HepG2 (cell line): ENCODE measurements around the gene PGAP1. TPM values are rescaled to one million over a fixed set of nuclear protein-coding genes. Genes with fewer than 3 reads are reported as not detected.
A peak's percentile ranks its signal among the peaks of the same experiment; 100 is the strongest.

ENCODE experiments used
- ETV5 ChIP-seq: IDR thresholded peaks from 2 replicates; pipeline ENCODE4 v1.6.1; 2018; ENCODE audit warnings: missing biosample characterization, missing genetic modification reagents, inconsistent platforms, borderline replicate concordance
- KLF15 ChIP-seq: sonication (generic); formaldehyde crosslinking; IDR thresholded peaks from 2 replicates; pipeline ENCODE4 v1.8.1; 2023; ENCODE audit warnings: borderline replicate concordance, mild to moderate bottlenecking, inconsistent platforms, missing genetic modification reagents, mixed read lengths
- MATR3 ChIP-seq: sonication (generic); formaldehyde crosslinking; IDR thresholded peaks from 2 replicates; pipeline ENCODE4 v1.4.0; 2020; ENCODE audit warnings: missing genetic modification reagents
- MAZ ChIP-seq, 2 experiments: sonication (generic) in 1 of 2; formaldehyde crosslinking in 1 of 2; IDR thresholded peaks; 2 replicates each; pipeline versions ENCODE4 v1.5.0 to v1.6.1; 2012 to 2020; ENCODE audit warnings: low read depth in 2 of 2, mild to moderate bottlenecking in 2 of 2, borderline replicate concordance in 1 of 2, improper control_type of control experiment in 1 of 2, low read length in 1 of 2, missing genetic modification reagents in 1 of 2, moderate library complexity in 1 of 2
- SPEN ChIP-seq: sonication (generic); formaldehyde crosslinking; IDR thresholded peaks from 2 replicates; pipeline ENCODE4 v1.5.1; 2020; ENCODE audit warnings: low read depth, mild to moderate bottlenecking, missing genetic modification reagents
- TFDP1 ChIP-seq: IDR thresholded peaks from 2 replicates; pipeline ENCODE4 v1.6.1; 2016; ENCODE audit warnings: missing compliant biosample characterization, missing genetic modification reagents, borderline replicate concordance
- TRIM22 ChIP-seq: fragments of 450-650 bp; IDR thresholded peaks from 2 replicates; pipeline ENCODE4 v1.6.1; 2017
- ZBTB20 ChIP-seq: sonication (generic); formaldehyde crosslinking; IDR thresholded peaks from 2 replicates; pipeline ENCODE4 v1.8.1; 2023; ENCODE audit warnings: missing genetic modification reagents, low read depth, mild to moderate bottlenecking, borderline replicate concordance
- ZHX2 ChIP-seq, 2 experiments: sonication (generic) in 1 of 2; formaldehyde crosslinking in 1 of 2; IDR thresholded peaks; 2 replicates each; pipeline versions ENCODE4 v1.6.1 to v1.9.0; 2014 to 2022; ENCODE audit warnings: antibody characterized with exemption in 1 of 2, borderline replicate concordance in 1 of 2, inconsistent platforms in 1 of 2, low read depth in 1 of 2, missing genetic modification reagents in 1 of 2
- ZNF512 ChIP-seq: sonication (generic); formaldehyde crosslinking; IDR thresholded peaks from 2 replicates; pipeline ENCODE4 v1.4.0; 2020; ENCODE audit warnings: mild to moderate bottlenecking, missing genetic modification reagents
- ZNF614 ChIP-seq: IDR thresholded peaks from 2 replicates; pipeline ENCODE4 v1.6.1; 2018; ENCODE audit warnings: missing biosample characterization, missing genetic modification reagents, inconsistent platforms, borderline replicate concordance
- polyA plus RNA-seq, 8 experiments: library from polyadenylated mRNA; depleted of rRNA in 3 of 8; stranded (reverse) in 7 of 8; unstranded in 1 of 8; fragments of >200 nt; fragmentation: Illumina TruSeq in 4 of 8; extraction: Trizol in 4 of 8; gene quantifications; 2 replicates each; pipeline versions ENCODE4 v1.2.1 to v1.2.3, GENCODE V29; 2011 to 2016; ENCODE audit warnings: low read depth in 4 of 8, missing spikeins in 1 of 8, mixed read lengths in 1 of 8; ENCODE audit not compliant: insufficient read depth in 1 of 8
- total RNA-seq, 5 experiments: library from RNA; depleted of rRNA; stranded (reverse); fragments of >200 nt; fragmentation: Illumina TruSeq; extraction: Trizol; gene quantifications; 2 replicates each; pipeline ENCODE4 v1.2.3, GENCODE V29; 2016; ENCODE audit warnings: low read depth in 1 of 5
- TF ChIP-seq, protein P1 (sequence below): sonication (generic); formaldehyde crosslinking; IDR thresholded peaks from 2 replicates; pipeline ENCODE4 v1.4.0; 2020; ENCODE audit warnings: missing genetic modification reagents, borderline replicate concordance

The PGAP1 gene
- total and polyA plus RNA-seq, 2 of the 13 experiments (the other 11 are each of a cell fraction or from before 2014, with no cell fraction given): 4.1 to 6.4 TPM

DNA sequence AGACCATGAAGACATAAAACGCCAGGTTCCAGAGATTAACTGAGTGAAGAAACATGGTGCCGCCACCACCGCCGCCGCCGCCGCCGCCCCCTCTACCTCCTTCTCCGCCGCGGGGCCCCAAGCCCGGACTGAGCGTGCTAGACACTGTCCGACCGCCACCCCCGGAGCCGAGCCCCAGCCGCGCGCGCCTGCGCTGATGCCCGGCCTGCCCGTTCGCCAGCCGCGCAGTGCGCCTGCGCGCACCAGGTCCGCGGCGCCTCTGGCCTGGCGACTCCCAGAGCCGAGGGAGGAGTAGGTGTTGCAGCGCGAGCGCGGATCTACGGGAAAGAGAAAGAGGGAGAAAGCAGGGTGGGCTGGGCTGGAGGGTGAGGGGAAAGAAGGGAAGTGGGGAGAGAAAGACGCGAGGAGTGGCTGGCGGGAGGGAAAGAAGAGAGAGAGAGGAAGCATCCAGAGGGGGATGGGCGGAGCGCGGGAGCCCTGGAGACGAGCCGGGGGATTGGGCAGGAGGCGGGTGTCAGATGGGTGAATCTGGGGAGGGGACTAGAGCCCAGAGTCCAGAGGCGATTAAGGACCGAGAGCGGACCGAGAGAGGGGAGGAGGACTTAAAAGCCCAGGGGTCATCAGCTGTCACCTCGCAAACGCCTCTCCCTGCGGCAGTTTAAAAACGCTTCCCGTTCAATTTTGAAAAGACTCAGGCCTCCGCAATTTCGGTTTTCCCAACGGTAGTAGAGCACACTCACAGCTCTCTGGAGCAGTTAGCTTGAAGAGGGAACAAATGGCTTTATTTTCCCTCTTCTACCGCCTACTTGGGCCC lies at the start of gene PGAP1 (continued):
- TF ChIP-seq ZHX2 (IDR thresholded peaks at IDR 0.05; ENCODE audit: low read depth): no peak
- no peak for TF ChIP-seq ZHX2 (CRISPR knock-in tag; IDR thresholded peaks at IDR 0.05; ENCODE audit: borderline replicate concordance)
- TF ChIP-seq MATR3 (CRISPR knock-in tag): no peak
- TF ChIP-seq ZNF614 (CRISPR knock-in tag): no peak
- TF ChIP-seq MAZ (IDR thresholded peaks at IDR 0.05; ENCODE audit: borderline replicate concordance, low read depth, low read length): peak; percentile 58; the same call in 1 of the 2 replicates
- TF ChIP-seq MAZ (CRISPR knock-in tag; IDR thresholded peaks at IDR 0.05; ENCODE audit: low read depth): peak; percentile 61; the same call in 1 of the 2 replicates
- TF ChIP-seq TFDP1 (CRISPR knock-in tag): peak; percentile 60
- TF ChIP-seq ZBTB20 (CRISPR knock-in tag): no peak
- TF ChIP-seq ZNF512 (CRISPR knock-in tag): peak; percentile 88; the same call in 1 of the 2 replicates
- peak; percentile 64; the same call in 1 of the 2 replicates for TF ChIP-seq SPEN
- TF ChIP-seq, protein P1, sequence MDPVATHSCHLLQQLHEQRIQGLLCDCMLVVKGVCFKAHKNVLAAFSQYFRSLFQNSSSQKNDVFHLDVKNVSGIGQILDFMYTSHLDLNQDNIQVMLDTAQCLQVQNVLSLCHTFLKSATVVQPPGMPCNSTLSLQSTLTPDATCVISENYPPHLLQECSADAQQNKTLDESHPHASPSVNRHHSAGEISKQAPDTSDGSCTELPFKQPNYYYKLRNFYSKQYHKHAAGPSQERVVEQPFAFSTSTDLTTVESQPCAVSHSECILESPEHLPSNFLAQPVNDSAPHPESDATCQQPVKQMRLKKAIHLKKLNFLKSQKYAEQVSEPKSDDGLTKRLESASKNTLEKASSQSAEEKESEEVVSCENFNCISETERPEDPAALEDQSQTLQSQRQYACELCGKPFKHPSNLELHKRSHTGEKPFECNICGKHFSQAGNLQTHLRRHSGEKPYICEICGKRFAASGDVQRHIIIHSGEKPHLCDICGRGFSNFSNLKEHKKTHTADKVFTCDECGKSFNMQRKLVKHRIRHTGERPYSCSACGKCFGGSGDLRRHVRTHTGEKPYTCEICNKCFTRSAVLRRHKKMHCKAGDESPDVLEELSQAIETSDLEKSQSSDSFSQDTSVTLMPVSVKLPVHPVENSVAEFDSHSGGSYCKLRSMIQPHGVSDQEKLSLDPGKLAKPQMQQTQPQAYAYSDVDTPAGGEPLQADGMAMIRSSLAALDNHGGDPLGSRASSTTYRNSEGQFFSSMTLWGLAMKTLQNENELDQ (CRISPR knock-in tag): no peak
- peak; percentile 8; the same call in 1 of the 2 replicates for TF ChIP-seq ETV5 (CRISPR knock-in tag)
- TF ChIP-seq TRIM22: no peak
- TF ChIP-seq KLF15 (CRISPR knock-in tag): peak; percentile 15; the same call in 1 of the 2 replicates
